Neural cell (in vitro differentiated cells): ENCODE data around the gene IGFBP7.

Source experiments
- EP300 ChIP-seq: fragments of 450-650 bp; conservative IDR thresholded peaks from 2 replicates; pipeline ENCODE4 v1.6.1; 2014; ENCODE audit warnings: antibody characterized with exemption, mild to moderate bottlenecking, moderate library complexity; ENCODE audit not compliant: poor library complexity, severe bottlenecking
- EZH2 ChIP-seq: fragments of 200-600, 300-800 bp; shearing (Covaris generic), sonication (generic); IDR thresholded peaks from 2 replicates; pipeline ENCODE4 v1.6.1; 2014; ENCODE audit warnings: antibody characterized with exemption, low read length, borderline replicate concordance, mild to moderate bottlenecking; ENCODE audit not compliant: insufficient read depth, poor library complexity, severe bottlenecking
- POLR2AphosphoS5 ChIP-seq: IDR thresholded peaks from 2 replicates; pipeline ENCODE4 v1.6.1; 2012
- RAD21 ChIP-seq: fragments of 450-650 bp; conservative IDR thresholded peaks from 2 replicates; pipeline ENCODE4 v1.6.1; 2014; ENCODE audit warnings: antibody characterized with exemption, mild to moderate bottlenecking, moderate library complexity
- SMC3 ChIP-seq: fragments of 450-650 bp; conservative IDR thresholded peaks from 2 replicates; pipeline ENCODE4 v1.6.1; 2014; ENCODE audit warnings: antibody characterized with exemption, mild to moderate bottlenecking, moderate library complexity; ENCODE audit not compliant: poor library complexity
- TAF1 ChIP-seq: IDR thresholded peaks from 2 replicates; pipeline ENCODE4 v1.6.1; 2012; ENCODE audit warnings: low read depth
- TF ChIP-seq, protein P1 (sequence below): fragments of 450-650 bp; IDR thresholded peaks from 2 replicates; pipeline ENCODE4 v1.5.1; 2014; ENCODE audit warnings: antibody characterized with exemption, mild to moderate bottlenecking, moderate library complexity; ENCODE audit not compliant: poor library complexity, severe bottlenecking
- TF ChIP-seq, protein P2 (sequence below): IDR thresholded peaks from 2 replicates; pipeline ENCODE4 v1.6.1; 2012; ENCODE audit warnings: borderline replicate concordance

DNA sequence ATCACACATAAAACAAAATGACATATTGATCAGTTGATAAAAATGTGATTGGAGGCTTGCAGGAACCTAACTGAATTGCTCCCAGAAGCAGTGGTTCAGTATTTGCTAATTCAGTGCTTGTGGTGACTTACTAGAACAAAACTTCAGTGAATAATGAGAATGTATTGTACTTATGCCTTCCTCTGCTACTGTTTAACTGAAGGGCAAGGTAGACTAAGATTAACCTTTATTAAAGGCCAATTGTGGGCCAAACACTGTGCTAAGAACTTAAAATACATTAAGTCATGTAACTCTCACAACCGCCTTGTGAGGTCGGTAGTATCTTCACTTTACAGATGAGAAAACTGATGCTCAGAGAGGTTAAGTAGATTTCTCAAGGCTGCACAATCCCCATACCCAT, 14.9 kb downstream of the IGFBP7 start:
- TF ChIP-seq POLR2AphosphoS5 (no peak), SMC3 (no peak), TAF1 (no peak), EP300 (no peak), RAD21 (no peak), EZH2 (no peak)
- TF ChIP-seq, protein P1, sequence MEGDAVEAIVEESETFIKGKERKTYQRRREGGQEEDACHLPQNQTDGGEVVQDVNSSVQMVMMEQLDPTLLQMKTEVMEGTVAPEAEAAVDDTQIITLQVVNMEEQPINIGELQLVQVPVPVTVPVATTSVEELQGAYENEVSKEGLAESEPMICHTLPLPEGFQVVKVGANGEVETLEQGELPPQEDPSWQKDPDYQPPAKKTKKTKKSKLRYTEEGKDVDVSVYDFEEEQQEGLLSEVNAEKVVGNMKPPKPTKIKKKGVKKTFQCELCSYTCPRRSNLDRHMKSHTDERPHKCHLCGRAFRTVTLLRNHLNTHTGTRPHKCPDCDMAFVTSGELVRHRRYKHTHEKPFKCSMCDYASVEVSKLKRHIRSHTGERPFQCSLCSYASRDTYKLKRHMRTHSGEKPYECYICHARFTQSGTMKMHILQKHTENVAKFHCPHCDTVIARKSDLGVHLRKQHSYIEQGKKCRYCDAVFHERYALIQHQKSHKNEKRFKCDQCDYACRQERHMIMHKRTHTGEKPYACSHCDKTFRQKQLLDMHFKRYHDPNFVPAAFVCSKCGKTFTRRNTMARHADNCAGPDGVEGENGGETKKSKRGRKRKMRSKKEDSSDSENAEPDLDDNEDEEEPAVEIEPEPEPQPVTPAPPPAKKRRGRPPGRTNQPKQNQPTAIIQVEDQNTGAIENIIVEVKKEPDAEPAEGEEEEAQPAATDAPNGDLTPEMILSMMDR: no peak
- TF ChIP-seq, protein P2, sequence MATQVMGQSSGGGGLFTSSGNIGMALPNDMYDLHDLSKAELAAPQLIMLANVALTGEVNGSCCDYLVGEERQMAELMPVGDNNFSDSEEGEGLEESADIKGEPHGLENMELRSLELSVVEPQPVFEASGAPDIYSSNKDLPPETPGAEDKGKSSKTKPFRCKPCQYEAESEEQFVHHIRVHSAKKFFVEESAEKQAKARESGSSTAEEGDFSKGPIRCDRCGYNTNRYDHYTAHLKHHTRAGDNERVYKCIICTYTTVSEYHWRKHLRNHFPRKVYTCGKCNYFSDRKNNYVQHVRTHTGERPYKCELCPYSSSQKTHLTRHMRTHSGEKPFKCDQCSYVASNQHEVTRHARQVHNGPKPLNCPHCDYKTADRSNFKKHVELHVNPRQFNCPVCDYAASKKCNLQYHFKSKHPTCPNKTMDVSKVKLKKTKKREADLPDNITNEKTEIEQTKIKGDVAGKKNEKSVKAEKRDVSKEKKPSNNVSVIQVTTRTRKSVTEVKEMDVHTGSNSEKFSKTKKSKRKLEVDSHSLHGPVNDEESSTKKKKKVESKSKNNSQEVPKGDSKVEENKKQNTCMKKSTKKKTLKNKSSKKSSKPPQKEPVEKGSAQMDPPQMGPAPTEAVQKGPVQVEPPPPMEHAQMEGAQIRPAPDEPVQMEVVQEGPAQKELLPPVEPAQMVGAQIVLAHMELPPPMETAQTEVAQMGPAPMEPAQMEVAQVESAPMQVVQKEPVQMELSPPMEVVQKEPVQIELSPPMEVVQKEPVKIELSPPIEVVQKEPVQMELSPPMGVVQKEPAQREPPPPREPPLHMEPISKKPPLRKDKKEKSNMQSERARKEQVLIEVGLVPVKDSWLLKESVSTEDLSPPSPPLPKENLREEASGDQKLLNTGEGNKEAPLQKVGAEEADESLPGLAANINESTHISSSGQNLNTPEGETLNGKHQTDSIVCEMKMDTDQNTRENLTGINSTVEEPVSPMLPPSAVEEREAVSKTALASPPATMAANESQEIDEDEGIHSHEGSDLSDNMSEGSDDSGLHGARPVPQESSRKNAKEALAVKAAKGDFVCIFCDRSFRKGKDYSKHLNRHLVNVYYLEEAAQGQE: no peak
